GM20431 (cell line): ENCODE results near the gene UNC45A.

ENCODE experiments used
- in situ Hi-C: fragments of 300-500 bp; cut with MseI, MboI; formaldehyde crosslinking; loops from one replicate; pipeline ENCODE4 v1.15.0; 2020; ENCODE audit warnings: low sequenced_read_pairs; ENCODE audit not compliant: unreplicated experiment

UNC45A gene, protein sequence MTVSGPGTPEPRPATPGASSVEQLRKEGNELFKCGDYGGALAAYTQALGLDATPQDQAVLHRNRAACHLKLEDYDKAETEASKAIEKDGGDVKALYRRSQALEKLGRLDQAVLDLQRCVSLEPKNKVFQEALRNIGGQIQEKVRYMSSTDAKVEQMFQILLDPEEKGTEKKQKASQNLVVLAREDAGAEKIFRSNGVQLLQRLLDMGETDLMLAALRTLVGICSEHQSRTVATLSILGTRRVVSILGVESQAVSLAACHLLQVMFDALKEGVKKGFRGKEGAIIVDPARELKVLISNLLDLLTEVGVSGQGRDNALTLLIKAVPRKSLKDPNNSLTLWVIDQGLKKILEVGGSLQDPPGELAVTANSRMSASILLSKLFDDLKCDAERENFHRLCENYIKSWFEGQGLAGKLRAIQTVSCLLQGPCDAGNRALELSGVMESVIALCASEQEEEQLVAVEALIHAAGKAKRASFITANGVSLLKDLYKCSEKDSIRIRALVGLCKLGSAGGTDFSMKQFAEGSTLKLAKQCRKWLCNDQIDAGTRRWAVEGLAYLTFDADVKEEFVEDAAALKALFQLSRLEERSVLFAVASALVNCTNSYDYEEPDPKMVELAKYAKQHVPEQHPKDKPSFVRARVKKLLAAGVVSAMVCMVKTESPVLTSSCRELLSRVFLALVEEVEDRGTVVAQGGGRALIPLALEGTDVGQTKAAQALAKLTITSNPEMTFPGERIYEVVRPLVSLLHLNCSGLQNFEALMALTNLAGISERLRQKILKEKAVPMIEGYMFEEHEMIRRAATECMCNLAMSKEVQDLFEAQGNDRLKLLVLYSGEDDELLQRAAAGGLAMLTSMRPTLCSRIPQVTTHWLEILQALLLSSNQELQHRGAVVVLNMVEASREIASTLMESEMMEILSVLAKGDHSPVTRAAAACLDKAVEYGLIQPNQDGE

DNA sequence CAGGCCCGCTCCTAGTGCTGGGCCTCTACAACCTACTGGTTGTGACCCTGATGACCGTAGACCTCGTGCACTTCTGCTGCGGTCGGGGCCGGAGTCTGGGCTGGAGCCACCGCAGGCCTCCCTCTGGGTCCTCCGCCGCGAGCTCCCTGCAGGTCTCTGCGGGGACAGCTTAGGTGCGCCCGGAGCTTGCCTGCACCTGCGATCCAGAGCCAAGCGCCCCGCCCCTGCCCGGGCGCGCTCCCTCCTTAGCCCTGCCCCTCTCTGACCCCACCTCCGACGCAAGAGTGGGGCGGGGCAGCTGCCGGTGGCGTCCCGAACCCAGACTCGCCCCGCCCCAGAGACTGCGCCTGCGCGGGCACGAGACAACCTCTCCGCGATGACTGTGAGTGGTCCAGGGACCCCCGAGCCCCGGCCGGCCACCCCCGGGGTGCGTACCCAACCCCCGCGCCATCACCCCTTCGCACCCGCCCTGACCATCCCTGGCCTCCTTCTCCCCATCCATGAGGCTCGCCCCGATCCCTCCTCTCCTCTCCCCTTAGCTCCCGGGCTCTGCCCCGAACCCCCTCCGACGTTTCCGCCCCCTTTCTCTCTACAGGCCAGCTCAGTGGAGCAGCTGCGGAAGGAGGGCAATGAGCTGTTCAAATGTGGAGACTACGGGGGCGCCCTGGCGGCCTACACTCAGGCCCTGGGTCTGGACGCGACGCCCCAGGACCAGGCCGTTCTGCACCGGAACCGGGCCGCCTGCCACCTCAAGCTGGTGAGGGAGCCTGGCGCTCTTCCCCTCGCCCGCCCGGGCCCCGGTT is at the start of gene UNC45A:
UNC45A (plus strand) TSS at position 337 of the 803 bp plus-strand sequence; CDS start at position 377, 40 bp downstream.
- in situ Hi-C loops, result no loop called here

DNA sequence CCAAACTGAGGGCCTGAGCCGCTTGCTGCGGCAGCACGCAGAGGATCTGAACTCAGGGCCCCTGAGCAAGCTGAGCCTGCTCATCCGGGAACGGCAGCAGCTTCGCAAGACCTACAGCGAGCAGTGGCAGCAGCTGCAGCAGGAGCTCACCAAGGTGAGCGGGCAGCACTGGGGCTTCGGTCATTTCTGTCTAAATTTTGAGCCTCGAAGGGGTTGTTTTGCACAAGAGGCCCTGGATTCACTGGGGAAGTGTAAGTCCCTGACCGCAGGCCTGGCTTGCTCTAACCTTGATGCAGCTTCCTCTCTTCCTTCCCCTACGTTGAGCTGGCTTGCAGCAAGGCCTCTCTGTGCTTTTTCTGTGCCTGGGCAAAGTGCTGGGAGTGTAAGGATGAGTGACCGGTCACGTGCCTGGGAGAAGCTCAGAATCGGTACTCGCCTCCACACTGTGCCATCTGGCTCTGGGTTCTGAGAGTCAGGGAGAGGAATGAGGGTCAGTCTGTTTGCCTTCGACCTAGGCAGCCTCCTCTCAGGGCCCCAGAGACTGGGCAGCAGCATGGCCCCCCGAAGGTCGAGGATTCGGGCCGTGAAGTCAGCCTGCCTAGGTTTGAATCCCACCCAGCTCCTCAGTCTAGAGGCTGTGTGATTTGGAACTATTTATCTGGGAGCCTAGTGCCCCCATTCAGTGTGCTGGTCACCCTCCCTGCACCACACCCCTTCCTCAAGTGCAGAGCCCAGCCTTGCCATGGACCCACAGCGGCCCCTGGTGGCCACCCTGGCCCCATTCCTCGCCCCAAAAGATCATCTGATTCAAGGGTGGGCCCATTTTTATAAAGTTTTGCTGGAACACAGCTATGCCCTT is 49.4 kb upstream of the UNC45A start:
- in situ Hi-C loops, result loop anchor here (25.0 kb wide), 1 partner anchor 548 kb away; no protein-coding TSS in a partner anchor

DNA sequence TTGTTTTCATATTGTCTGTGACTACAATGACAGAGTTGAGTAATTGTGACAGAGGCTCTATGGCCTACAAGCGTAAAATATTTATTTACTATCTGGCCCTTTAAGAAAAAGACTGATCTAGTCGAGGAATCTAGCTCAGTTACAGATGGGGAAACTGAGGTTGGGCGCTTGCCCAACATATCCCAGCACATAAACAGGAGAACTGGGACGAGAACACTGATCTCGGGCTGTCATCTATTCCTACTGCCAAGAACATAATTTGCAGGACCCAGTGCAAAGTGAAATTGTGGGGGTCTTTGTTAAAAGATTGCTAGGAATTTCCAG is 48.8 kb upstream of the UNC45A start:
- in situ Hi-C loops, result loop anchor here (25.0 kb wide), 1 partner anchor 549 kb away; no protein-coding TSS in a partner anchor

DNA sequence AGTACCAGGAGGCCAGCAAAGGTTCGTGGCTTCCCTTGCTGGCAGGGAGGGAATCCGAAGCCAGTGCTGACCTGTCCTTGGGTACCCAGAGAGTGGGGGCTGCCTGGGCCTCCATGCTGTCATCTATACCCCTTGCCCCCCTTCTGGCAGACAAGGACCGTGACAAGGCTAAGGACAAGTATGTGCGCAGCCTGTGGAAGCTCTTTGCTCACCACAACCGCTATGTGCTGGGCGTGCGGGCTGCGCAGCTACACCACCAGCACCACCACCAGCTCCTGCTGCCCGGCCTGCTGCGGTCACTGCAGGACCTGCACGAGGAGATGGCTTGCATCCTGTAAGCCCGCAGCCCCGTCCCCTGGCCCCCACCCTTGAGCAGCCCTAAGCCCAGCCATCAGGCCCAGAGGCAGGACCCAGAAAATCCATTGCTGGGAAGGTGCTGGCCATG is 48.0 kb upstream of the UNC45A start:
- in situ Hi-C loops, result loop anchor here (25.0 kb wide), 1 partner anchor 550 kb away; no protein-coding TSS in a partner anchor

DNA sequence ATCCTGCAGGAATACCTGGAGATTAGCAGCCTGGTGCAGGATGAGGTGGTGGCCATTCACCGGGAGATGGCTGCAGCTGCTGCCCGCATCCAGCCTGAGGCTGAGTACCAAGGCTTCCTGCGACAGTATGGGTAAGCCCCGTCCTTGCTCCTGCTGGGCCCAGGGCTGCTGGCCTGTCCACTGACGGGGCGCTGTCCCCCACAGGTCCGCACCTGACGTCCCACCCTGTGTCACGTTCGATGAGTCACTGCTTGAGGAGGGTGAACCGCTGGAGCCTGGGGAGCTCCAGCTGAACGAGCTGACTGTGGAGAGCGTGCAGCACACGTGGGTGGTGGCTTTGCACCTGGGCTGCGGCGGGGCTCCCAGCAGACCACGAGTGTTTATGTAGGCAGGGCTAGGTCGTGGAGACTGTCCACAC is 45.8 kb upstream of the UNC45A start:
- in situ Hi-C loops, result loop anchor here (25.0 kb wide), 1 partner anchor 552 kb away; no protein-coding TSS in a partner anchor

DNA sequence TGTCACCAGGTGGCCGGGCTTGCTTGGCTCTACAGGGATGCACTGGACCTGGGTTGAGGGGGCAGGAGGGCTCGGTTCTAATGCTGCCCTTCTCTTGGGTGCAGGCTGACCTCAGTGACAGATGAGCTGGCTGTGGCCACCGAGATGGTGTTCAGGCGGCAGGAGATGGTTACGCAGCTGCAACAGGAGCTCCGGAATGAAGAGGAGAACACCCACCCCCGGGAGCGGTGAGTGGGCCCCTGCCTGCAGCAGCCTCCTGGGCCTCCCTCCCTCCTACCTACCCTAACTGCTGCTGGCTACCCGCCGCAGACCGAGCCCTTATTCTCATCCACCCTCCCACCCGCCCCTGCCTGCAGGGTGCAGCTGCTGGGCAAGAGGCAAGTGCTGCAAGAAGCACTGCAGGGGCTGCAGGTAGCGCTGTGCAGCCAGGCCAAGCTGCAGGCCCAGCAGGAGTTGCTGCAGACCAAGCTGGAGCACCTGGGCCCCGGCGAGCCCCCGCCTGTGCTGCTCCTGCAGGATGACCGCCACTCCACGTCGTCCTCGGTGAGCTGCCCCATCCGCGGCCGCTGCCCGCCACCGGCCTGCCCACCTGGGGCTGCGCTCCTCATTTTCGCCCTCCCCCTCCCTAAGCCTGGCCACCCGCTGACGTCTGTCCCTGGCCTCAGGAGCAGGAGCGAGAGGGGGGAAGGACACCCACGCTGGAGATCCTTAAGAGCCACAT is 45.2 kb upstream of the UNC45A start:
- in situ Hi-C loops, result loop anchor here (25.0 kb wide), 1 partner anchor 553 kb away; no protein-coding TSS in a partner anchor

DNA sequence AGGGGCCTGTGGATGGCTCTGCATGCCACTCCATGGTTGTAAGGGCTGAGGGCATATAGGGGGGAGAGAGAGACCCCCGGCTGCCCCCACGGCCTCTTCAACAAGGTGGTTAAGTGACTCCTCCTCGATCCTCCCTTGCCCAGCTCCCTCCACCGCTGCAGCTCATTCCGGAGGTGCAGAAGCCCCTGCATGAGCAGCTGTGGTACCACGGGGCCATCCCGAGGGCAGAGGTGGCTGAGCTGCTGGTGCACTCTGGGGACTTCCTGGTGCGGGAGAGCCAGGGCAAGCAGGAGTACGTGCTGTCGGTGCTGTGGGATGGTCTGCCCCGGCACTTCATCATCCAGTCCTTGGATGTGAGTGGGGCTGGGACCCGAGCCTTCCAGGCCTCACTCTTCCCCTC is 44.2 kb upstream of the UNC45A start:
- in situ Hi-C loops, result loop anchor here (25.0 kb wide), 1 partner anchor 554 kb away; no protein-coding TSS in a partner anchor

DNA sequence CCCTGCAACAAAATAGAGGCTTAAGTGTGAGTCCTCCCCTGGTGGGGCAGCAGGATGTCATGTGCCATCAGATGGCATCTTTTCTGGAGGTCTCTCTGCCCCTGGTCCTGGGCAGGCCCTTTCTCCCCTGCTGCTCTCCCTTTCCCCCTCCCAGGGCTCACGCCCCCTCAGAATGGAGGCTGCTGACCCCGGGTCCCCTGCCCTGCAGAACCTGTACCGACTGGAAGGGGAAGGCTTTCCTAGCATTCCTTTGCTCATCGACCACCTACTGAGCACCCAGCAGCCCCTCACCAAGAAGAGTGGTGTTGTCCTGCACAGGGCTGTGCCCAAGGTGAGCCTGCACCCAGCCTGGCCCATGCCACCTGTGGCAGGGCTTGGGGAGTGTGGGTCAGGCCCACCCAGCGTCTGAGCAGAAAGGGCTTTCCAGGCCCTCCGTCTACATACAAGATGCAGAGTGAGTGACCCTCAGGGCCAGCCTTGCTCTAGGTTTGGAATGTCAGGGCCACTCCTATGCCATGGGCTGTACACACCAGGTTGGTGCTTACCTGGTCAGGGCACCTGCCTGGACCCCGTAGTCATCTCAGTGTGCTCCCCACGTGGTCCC is 43.6 kb upstream of the UNC45A start:
- in situ Hi-C loops, result loop anchor here (25.0 kb wide), 1 partner anchor 554 kb away; no protein-coding TSS in a partner anchor

DNA sequence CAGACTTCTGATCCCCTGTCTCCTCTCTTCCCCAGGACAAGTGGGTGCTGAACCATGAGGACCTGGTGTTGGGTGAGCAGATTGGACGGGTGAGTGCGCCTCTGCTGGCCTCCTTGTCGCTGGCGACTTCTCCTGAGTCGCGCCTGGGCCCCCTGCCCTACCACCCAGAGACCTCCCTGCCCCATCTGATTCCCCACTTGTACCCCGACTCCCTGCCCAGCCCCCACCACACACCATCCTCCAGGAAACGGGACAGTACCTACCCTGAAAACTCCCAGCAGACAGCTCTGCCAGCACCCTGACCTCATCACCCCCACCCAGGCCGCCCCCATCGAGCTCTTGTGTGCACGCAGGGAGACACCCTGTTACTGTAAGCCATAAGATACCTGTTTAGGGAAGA is 43.1 kb upstream of the UNC45A start:
- in situ Hi-C loops, result loop anchor here (25.0 kb wide), 1 partner anchor 555 kb away; no protein-coding TSS in a partner anchor

DNA sequence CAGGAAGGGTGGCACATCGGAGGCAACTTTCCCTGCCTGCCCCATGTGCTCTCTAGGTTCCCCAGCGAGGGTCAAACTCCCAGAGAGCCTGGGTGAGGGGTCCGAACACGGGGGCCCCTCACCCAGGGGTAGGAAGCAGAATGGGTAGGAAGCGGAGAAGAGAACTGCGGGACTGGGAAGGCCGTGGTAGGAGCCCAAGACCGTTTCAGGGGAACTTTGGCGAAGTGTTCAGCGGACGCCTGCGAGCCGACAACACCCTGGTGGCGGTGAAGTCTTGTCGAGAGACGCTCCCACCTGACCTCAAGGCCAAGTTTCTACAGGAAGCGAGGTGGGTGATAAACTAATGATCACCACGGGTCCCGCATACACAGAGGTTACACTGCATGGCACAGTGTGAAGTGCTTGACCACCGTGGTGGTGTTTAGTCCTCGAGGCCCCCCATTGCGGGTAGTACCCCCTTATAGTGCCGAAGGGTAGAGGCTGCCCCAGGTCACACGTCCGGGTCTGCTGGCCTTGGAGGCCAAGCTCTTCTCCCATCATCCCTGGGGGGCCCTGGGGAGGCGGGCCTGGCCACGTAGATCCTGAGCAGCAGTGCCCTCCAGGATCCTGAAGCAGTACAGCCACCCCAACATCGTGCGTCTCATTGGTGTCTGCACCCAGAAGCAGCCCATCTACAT is 42.4 kb upstream of the UNC45A start:
- in situ Hi-C loops, result loop anchor here (25.0 kb wide), 1 partner anchor 555 kb away; no protein-coding TSS in a partner anchor

DNA sequence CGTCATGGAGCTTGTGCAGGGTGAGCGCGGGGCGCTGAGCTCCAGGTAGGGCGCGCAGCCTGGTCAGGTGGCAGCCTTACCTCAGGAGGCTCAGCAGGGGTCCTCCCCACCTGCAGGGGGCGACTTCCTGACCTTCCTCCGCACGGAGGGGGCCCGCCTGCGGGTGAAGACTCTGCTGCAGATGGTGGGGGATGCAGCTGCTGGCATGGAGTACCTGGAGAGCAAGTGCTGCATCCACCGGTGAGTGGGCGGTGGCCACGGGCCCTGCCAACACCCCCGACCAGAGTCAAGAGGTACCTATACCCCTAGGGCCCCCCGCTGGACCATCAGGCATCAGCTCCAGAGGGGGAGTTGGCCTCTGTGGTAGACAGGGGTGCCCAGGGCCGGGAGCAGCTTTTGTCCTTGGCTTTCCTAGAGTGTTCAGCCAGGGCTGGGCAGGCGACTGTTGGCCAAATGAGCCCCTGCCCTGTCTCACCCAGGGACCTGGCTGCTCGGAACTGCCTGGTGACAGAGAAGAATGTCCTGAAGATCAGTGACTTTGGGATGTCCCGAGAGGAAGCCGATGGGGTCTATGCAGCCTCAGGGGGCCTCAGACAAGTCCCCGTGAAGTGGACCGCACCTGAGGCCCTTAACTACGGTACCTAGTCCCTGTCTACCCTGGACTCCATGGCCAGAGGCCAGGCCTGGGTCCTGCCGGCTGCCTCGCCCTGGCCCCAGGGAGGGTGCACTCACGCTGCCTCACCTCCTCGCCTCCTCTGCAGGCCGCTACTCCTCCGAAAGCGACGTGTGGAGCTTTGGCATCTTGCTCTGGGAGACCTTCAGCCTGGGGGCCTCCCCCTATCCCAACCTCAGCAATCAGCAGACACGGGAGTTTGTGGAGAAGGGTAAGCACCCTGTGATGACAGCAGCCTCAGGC is 41.7 kb upstream of the UNC45A start:
- in situ Hi-C loops, result loop anchor here (25.0 kb wide), 1 partner anchor 556 kb away; no protein-coding TSS in a partner anchor

DNA sequence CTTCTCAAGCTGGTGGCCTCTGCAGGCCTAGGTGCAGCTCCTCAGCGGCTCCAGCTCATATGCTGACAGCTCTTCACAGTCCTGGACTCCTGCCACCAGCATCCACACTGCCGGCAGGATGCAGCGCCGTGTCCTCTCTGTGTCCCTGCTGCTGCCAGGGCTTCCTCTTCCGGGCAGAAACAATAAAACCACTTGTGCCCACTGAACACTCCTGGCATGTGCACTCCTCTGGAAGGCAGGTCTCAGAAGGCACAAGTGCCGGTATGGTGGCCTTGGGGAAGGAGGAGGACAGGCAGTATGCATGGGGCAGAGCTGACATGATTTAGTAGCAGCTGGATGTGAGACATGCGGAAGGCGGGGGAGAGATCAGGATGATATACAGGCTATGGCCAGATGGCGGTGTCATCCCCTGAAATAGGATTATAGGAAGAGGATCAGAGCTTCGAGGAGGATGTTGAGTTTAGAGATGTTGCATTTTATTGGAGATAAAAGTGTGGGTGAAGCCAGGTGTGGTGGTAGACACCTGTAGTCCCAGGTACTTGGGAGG is 39.4 kb upstream of the UNC45A start:
- in situ Hi-C loops, result loop anchor here (25.0 kb wide), 1 partner anchor 558 kb away; no protein-coding TSS in a partner anchor

DNA sequence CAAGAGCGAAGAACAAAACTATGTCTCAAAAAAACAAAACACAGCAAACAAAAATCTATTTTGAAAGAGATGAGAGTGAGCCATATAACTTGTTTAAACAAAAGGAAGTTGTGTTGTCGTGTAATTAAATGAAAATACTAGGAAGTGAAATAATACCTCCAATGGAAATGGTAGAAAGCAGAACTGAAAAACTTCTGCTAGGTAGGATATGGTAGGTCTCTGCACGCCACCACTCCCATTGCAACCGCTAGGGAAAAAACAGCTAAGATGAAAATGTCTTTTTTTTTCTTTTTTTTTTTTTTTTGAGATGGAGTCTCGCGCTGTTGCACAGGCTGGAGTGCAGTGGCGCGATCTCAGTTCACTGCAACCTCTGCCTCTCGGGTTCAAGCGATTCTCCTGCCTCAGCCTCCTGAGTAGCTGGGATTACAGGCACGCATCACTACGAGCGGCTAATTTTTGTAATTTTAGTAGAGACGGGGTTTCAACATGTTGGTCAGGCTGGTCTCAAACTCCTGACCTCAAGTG is 37.9 kb upstream of the UNC45A start:
- in situ Hi-C loops, result loop anchor here (25.0 kb wide), 1 partner anchor 560 kb away; no protein-coding TSS in a partner anchor

DNA sequence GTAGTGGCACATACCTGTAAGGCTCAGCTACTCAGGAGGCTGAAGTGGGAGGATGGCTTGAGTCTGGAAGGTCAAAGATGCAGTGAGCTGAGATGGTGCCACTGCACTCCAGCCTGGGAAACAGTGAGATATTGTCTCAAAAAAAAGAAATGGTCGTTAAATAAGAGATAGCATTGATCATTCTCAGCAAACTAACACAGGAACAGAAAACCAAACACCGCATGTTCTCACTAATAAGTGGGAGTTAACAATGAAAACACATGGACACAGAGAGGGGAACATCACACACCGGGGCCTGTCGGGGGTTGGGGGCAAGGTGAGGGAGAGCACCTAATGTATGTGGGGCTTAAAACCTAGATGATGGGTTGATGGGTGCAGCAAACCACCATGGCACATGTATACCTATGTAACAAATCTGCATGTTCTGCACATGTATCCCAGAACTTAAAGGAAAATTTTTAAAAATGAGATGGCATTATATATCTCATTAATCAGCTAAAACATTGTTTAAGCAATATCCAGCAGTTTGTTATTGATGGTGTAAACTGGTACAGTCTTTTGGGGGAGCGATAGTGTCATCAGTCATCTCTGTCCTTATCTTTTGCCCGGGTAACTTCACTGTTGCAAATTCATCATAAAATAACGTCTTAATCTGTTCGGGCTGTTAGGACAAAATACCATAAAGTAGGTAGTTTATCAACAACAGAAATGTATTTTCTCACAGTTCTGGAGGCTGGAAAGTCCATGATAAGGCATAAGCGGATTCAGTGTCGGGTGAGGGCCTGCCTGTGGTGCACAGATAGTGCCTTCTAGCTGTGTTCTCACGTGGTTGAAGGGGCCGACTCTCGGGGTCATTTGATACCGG is 33.7 kb upstream of the UNC45A start:
- in situ Hi-C loops, result no loop called here
